Kidney epithelial cell (primary cell): ENCODE results near the gene KIF2C. TPM values are rescaled to one million over a fixed set of nuclear protein-coding genes. Genes with fewer than 3 reads are reported as not detected.

Experiments used
- DNase-seq: peaks from one replicate; pipeline ENCODE4 v3.0.0-alpha.2; 2010; ENCODE audit warnings: low read depth
- H3K27me3 ChIP-seq: 2 replicates; pipeline ENCODE4 v1.6.0; 2011; ENCODE audit warnings: low read length; ENCODE audit not compliant: control insufficient read depth, insufficient read depth
- H3K36me3 ChIP-seq: 2 replicates; pipeline ENCODE4 v1.5.1; 2011; ENCODE audit warnings: low read length; ENCODE audit not compliant: control insufficient read depth, insufficient read depth
- H3K4me3 ChIP-seq: 2 replicates; pipeline ENCODE4 v1.5.1; 2011; ENCODE audit warnings: low read depth, mild to moderate bottlenecking, control low read depth, low read length
- total RNA-seq: library from RNA; depleted of rRNA; stranded (reverse); fragments of >200 nt; gene quantifications from 2 replicates; pipeline ENCODE4 v1.2.3, GENCODE V29; 2015
- TF ChIP-seq, protein P1 (sequence below): IDR thresholded peaks from 2 replicates; pipeline ENCODE4 v1.5.1; 2011; ENCODE audit warnings: mild to moderate bottlenecking, moderate library complexity, low read length, control low read depth, inconsistent platforms; ENCODE audit not compliant: insufficient read depth, poor library complexity, severe bottlenecking

The KIF2C gene
- total RNA-seq, 1 donor from 2014 or later: 9.5 TPM

DNA sequence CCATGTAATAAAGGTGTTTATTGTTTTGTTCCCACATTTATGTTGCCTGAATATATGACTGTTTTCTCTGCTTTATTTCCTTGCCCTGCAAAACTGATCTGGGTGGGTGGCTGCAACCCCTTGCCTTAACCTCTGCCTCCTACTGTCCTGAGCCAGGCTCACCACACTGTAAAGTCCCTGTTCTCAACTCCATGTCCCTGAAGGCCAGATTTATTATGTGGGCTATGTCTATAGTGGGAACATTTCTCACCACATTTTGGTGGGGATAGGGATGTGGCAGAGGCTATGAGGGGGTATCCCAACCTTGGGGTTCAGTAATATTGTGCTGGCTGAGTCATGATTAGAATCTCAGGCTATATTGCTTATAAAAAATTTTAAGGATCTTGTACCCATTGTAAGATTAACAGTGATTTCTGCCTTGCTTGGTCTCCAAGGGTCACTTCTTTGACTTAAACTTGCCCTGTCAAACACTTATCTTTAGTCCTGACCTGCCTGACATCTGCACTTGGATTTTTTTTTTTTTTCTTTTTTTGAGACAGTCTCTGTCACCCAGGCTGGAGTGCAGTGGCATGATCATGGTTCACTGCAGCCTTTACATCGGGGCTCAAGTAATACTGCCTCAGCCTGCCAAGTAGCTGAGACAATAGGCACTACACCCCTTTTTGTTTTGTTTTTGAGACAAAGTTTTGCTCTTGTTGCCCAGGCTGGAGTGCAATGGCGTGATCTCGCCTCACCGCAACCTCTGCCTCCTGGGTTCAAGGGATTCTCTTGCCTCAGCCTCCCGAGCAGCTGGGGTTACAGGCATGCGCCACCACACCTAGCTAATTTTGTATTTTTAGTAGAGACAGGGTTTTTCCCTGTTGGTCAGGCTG is 39.3 kb downstream of the KIF2C start:
- no peaks in the 10 kb centered on the region for H3K27me3 ChIP-seq
- DNase-seq: no peak
- H3K36me3 ChIP-seq: peaks cover 1% of the 10 kb centered on the region
- TF ChIP-seq, protein P1, sequence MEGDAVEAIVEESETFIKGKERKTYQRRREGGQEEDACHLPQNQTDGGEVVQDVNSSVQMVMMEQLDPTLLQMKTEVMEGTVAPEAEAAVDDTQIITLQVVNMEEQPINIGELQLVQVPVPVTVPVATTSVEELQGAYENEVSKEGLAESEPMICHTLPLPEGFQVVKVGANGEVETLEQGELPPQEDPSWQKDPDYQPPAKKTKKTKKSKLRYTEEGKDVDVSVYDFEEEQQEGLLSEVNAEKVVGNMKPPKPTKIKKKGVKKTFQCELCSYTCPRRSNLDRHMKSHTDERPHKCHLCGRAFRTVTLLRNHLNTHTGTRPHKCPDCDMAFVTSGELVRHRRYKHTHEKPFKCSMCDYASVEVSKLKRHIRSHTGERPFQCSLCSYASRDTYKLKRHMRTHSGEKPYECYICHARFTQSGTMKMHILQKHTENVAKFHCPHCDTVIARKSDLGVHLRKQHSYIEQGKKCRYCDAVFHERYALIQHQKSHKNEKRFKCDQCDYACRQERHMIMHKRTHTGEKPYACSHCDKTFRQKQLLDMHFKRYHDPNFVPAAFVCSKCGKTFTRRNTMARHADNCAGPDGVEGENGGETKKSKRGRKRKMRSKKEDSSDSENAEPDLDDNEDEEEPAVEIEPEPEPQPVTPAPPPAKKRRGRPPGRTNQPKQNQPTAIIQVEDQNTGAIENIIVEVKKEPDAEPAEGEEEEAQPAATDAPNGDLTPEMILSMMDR: no peak
- no peak overlapping the region for H3K4me3 ChIP-seq

DNA sequence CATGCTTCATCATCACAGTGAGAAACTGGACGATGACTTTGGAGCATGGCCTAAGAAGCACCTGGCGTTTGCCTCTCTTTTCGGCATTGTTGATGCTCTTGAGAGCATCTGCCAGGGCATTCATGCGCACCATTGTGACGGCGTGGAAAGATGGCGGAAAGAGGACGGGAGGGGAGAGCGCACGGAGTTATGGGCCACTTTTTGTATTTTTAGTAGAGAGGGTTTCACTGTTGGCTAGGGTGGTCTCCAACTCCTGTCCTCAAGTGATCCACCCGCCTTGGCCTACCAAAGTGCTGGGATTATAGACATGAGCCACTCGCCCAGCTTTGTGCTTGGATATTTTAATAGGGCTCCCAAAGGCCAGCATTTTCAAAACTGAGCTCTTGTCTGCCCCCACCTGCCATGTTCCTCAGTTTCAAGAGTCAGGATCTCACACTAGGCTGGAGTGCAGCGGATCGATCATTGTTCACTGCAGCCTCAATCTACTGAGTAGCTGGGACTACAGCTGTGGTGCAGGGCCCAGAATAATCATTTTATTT is 41.0 kb downstream of the KIF2C start:
- peaks cover 1% of the 10 kb centered on the region for H3K36me3 ChIP-seq
- TF ChIP-seq, protein P1: no peak
- DNase-seq: no peak
- no peak overlapping the region for H3K4me3 ChIP-seq
- H3K27me3 ChIP-seq: no peaks in the 10 kb centered on the region

DNA sequence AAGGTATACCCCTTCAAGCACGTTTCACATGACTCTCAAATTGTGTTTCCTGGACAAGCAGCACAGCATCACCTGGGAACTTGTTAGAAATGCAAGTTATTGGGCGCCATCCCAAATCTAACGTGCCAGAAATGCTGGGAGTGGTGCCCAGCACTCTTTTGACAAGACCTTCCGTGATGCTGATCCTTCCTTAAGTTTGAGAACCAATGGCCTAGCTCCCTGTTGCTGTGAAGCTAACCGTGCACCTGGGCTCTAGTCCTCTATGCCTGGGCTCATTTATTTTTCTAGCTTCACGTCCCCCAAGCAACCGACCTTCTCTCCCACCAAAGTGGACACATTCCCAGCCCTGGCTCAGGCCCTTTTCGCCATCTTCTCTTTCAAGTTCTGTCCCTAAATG is 44.1 kb downstream of the KIF2C start:
- H3K36me3 ChIP-seq: no peaks in the 10 kb centered on the region
- TF ChIP-seq, protein P1: no peak
- no peak for DNase-seq
- H3K4me3 ChIP-seq: peak overlapping the region; percentile 27
- no peaks in the 10 kb centered on the region for H3K27me3 ChIP-seq

DNA sequence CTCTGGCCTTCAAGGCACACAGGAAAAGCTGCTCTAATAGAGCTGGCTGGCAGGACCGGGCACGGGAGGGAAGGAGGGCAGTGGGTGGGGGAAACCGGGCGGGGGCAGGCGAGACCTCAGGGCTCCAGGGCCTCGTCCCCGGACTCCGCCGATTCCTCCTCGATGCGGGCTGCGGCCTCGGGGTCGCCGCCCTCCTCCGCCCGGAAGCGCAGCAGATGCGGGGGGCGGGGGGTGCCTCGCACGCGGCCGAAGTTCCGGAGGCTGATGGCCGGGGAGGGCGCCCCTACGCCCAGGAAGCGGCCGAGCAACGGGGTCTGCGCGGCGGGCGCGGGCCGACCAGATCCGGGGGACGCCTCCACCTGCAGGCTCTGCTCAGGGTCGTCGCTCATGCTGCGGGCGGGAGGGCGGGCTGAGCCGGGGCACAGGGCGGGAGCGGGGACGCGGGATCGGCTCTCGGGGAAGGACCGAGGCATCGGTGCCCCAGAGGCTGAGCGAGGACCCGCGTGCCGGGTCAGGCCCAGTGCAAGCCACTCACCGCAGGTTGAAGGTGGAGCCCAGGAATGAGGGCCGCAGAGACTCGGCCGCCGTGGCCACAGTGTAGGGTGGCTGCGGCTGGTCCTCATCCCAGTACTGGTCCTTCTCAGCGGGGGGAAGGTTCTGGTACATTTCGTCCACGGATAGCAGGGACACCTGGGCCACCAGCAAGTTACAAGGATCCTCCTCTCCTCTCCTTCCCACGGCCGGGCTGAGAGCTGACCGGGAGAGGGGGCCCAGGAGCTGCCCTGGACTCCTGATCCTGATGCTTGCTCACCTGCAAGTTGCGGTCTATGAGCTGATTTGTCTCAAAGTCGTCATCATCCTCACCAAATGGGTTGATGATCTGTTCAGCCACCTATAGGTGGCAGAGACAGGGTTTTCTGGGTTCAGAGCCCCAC is 44.7 kb downstream of the KIF2C start:
- Histone ChIP-seq H3K4me3 (peak overlapping the region; percentile 27), H3K36me3 (no peaks in the 10 kb centered on the region), H3K27me3 (no peaks in the 10 kb centered on the region)
- no peak for DNase-seq
- TF ChIP-seq, protein P1: peak; percentile 43

DNA sequence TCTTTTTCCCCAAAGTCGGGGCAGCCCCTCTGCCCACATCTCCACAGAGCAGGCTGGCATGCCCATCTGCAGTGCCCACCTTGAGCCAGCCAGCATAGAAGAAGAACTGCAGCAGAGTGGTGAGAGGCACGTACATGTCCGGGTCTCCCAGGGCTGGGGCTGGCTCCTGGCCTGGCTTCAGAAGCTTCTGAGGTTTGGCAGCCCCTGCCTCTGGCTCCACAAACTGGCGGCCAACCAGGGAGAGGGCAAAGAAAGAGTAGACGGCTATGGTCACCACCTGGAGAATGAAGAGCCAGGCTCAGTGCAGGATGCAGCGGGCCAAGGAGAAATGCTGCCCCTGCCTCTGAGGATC is 45.4 kb downstream of the KIF2C start:
- Histone ChIP-seq H3K36me3 (no peaks in the 10 kb centered on the region), H3K27me3 (no peaks in the 10 kb centered on the region), H3K4me3 (no peak overlapping the region)
- TF ChIP-seq, protein P1: no peak
- DNase-seq: no peak
